ENCODE measurements around the gene LYRM1.
A peak's percentile ranks its signal among the peaks of the same experiment; 100 is the strongest.
"Not testable (repeated sequence)": the region's sequence is repeated elsewhere in the genome, so short reads cannot be mapped to it uniquely, and the experiment has no call there.

The LYRM1 gene

DNA sequence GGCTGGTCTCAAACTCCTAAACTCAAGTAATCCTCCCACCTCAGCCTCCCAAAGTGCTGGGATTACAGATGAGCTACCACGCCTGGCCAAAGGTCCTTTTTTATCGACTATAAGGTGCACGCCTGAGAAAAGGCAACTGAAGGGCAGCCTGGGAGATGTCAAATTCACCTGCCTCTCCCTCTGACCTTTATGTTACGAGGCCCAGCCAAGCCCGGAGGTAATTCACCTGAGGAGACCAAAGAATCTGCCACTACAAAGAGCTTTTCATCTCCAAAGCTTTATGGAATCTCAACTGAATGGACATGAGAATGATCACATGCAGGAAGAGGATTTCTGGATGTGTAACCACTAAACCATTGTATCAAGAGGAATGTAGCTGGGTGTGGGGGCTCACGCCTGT lies 37.2 kb downstream of the LYRM1 start:
- no peak for DNase-seq (ENCODE audit: low spot score)

DNA sequence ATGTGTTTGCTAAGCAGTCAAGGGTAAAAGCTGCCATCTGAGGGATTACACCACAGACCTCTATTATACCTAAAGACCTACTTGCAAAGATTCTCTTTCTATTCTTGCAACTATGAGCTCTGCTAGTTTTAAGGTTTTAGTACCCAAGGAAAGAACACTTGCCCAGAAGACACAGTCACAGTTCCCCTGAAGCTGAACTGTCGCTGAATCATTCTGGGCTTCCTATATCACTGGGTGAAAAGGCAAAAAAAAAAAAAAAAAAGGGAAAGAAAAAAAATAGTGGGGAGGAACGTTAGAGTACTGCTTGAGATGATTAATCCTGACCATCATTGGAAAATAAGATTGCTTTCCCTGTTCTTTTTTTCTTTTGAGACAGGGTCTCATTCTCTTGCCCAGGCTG lies 37.9 kb downstream of the LYRM1 start:
- DNase-seq (ENCODE audit: low spot score), result no peak

DNA sequence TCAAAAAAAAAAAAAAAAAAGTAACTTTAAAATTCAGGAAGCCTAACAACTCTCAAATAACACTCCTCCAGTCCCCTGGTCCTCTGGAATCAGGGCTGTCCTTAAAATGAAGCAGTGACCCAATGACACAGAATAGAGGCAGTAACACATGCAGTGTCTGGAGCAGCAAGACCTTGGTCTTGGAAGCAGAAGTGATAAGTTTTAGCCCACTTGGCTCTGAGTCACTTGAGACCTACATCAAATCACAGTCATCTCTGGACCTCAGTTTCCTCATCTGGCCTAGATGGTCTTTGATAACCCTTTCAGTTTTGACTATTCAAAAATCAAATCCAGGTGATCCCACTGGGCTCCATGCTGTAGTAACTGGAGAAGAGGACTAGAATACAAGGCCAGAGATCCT lies 39.0 kb downstream of the LYRM1 start:
- DNase-seq (ENCODE audit: low spot score), result no peak

DNA sequence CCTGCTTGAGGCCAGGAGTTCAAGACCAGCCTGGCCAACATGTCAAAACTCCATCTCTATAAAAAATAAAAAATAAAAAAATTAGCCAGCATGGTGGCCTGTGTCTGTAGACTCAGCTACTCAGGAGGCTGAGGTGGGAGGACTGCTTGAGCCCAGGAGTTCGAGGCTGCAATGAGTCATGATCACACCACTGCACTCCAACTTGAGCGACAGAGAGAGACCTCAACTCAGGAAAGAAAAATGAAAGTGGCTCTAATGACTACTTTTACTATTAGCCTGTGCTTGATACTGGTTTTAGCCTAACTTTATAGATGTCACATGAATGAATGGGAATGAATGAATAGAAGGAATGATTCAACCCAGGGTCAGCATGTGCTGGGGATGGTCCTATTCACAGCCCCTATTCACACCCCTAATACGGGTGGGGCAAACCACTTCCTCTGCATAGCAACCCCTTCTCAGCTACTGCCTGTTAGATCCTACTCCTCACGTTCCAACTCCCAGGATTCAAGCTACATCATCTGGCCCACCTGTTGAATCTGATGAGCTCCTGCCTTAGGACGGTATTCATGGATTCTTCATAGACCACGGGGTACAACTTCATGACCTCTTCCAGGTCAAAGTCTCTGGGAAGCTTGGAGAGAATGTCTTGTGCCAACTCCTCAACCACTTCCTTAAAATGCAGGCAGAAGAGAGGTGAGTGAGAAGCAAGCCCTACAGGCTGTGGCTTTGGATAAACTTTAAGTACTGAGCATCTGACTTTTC lies 40.5 kb downstream of the LYRM1 start:
- no peak for DNase-seq (ENCODE audit: low spot score)

DNA sequence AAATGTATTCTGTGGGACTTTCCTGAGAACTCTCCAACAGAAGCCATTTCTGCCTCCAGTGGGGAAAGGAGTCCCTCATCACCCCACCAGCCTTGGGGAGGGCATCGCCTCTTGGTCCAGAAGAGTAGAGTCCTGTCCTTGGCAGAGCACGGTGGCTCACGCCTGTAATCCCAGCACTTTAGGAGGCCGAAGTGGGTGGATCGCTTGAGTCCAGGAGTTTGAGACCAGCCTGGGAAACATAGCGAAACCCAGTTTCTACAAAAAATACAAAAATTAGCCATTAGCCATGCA lies 41.0 kb downstream of the LYRM1 start:
- DNase-seq (ENCODE audit: low spot score), result no peak

DNA sequence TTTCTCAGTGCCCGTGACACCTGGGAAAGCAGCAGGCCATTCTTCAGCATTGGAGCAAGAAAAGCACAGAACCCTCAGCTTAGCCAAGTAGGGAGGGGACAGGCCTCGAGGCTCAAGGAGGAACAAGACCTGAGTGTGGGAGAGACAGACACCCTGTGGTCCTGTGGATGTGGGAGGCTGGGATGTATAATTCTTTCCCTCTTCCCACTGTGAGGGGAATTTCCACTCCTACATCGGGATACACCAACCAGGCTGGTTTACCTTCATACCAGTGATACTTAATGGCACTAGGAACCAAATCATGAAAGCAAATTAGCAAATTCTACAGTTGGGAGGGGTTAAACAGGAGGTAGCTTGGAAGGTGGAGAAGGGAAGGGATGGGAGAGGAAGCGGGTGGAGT lies 41.7 kb downstream of the LYRM1 start:
- no peak for DNase-seq (ENCODE audit: low spot score)

DNA sequence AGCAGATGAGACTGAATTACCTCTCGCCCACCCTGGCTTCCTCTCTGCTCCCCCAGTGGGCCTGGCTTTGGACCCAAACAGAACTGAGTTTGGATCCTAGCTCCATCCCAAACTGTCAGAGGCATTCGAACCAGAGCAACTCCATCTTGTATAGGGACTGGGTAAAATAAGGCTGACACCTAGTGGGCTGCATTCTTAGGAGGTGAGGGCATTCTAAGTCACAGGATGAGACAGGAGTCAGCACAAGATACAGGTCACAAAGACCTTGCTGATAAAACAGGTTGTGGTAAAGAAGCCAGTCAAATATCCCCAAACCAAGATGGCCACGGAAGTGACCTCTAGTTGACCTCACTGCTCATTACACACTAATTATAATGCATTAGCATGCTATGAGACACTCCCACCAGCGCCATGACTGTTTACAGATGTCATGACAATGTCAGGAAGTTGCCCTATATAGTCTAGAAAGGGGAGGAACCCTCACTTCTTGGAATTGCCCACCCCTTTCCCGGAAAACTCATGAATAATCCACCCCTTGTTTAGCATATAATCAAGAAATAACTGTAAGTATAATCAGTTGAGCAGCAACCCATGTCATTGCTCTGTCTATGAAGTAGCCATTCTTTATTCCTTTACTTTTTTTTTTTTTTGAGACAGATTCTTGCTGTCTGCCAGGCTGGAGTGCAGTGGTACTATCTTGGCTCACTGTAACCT lies 44.4 kb downstream of the LYRM1 start:
- peak; percentile 5 for DNase-seq (ENCODE audit: low spot score)

DNA sequence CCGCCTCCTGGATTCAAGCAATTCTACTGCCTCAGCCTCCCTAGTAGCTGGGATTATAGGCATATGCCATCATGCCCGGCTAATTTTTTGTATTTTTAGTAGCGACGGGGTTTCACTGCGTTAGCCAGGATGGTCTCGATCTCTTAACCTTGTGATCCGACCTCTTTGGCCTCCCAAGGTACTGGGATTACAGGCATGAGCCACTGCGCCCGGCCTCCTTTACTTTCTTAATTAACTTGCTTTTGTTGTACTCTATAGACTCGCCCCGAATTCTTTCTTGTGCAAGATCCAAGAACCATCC lies 45.0 kb downstream of the LYRM1 start:
- not testable (repeated sequence) for DNase-seq (ENCODE audit: low spot score)

DNA sequence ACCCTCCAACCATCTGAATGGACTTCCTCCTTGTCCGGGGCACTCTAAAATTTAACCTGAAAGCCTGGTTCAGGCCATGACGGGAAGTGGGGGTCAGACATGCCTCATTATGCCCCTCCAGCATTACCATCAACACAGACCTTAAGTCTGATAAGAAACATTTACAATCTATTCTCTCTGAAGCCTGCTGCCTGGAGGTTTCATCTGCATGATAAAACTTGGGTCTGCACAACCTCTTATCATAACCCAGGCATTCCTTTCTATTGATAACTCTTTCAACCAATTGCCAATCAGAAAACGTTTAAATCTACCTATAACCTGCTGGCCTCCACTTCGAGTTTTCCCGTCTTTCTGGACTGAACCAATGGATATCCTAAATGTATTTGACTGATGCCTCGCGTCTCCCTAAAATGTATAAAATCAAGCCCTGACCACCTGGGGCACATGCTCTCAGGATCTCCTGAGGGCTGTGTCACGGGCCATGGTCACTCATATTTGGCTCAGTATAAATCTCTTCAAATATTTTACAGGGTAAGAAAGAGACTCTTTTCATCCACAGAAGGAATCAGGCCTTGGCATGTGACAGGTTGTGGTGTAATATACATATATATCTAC lies 45.6 kb downstream of the LYRM1 start:
- DNase-seq (ENCODE audit: low spot score), result no peak

DNA sequence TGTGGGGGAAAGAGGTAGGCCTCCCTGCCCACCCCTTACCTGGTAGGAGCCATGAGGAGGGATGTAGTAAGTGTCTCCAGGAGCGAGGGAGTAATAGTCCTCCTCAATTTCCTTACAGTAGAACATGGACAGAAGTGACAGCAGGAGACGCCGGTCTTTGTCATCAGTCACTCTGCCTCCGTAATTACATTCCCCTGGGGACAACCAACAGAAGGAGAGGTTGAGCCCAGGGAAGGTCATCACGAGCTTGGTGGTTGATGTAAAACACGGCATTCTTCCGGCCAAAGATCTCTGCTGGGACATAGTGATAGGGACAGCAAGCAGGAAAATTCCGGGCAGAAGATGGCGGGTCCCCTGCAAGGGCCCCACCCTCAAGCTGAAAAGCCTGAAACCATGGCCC lies 47.9 kb downstream of the LYRM1 start:
- no peak for DNase-seq (ENCODE audit: low spot score)

DNA sequence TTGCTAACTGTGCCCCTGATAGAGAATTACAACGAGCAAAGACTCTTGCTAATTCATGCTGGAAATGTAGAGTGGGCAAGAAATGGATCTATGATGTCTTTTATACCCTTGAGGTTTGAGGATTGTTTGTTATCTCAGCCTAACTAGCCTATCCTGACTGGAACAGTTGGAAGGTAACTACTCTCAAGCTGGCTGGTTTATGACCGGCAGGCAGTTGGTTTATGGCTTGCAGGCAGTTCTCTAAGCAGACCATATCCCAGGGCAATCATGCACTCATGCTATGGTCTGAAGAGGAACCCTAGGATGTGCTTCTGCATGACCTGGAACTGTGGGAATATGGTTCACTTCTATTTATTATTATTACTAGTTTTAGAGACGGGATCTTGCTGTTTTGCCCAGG lies 49.1 kb downstream of the LYRM1 start:
- no peak for DNase-seq (ENCODE audit: low spot score)

DNA sequence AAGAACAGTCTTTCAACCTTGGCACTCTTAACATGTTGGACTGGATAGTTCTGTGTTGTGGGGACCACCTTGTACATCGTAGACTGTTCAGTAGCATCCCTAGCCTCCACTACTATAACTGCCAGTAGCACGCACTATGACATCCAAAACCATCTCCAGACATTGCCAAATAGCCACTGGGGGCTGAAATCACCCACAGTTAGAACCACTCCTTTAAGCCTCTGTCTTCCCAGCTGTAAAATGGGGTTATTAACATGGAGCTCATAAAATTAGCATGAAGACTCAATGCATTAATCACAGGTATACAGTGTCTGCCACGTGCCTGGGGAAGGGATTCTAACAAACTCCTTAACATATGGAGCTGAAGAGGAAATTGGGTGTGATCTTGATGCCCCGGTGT lies 49.7 kb downstream of the LYRM1 start:
- DNase-seq (ENCODE audit: low spot score), result no peak

DNA sequence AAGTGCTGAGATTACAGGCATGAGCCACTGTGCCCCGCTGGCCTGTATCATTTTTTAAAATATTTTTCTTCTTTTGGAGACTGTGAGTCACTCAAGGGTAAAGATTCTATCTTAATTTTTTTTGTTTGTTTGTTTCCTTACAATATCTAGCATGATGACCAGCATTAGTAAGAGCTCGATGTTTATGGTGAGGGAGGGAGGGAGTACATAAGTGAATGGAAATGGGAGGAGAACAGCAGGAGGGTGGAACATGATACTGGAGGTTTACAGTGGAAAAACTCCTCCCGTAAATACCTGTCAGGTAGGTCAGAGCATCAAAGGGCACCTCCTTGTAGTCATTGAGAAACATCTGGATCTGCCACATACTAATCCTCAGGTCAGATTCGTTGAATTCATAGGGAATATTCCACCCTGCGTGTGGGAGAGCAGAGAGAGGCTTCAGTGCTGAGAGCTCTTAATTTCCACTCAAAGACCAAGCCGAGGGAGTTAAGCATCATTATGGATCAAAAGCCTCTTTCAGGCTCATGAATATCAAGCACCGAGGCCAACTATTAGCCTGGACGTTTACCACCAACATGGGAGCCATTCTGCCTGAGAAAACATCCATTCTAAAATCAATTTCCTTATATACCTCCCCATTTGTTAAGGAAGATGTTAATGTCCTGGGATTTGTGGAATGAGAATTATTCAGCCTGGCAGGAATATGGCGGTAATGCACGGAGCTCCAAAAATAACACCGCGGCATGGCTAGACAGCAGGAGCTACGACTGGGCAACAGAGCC lies 51.8 kb downstream of the LYRM1 start:
- no peak for DNase-seq (ENCODE audit: low spot score)

DNA sequence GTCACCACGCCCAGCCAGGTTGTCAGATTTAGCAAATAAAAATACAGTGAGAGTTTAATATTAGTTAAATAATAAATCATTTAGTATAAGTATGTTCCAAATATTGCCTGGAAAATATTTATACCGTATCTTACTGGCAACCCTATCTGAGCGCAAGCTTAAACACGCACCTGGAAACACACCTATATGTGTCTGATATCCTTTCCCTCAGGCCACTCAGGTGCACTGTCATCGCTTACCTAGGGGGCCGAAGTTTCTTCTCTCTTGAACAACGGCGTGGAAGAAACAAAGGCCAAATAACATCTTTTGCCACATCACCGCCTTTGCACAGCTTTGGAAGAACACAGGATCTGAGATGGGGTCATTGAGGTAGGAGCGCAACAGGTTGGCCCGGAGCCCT lies 54.0 kb downstream of the LYRM1 start:
- no peak for DNase-seq (ENCODE audit: low spot score)

DNA sequence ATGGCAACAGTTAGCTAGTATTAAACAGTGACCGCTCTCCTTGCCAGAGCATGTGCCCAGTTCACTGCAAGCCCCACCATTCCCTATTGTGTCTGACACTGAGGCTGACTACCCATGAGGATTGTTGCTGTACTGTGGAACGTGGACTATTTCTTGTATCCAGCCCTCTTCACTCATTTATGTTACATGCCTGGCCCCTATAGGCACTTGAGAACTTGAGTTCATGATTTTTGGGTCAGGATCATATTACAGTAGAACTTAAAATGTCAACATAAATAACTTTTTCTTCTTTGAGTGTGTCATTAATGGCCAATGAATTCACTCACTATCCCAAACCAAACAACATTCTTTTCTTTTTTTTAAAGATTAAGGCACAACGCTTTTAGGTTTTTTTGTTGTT lies 55.7 kb downstream of the LYRM1 start:
- no peak for DNase-seq (ENCODE audit: low spot score)

DNA sequence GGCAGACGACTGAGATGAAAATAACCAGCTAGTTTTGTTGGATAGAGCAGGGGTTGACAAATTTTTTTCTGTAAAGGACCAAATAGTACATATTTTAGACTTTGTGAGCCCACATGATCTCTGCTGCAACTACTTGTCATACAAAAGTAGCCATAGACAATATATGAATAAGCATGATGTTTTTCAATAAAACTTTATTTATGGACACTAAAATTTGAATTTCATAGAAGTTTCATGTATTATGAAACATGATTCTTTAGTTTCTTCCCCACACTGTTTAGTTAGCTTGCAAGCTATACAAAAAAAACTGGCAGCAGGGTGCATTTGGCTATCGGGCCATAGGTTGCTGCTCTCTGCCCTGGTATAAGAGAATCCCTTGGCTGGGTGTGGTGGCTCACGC lies 56.6 kb downstream of the LYRM1 start:
- no peak for DNase-seq (ENCODE audit: low spot score)

DNA sequence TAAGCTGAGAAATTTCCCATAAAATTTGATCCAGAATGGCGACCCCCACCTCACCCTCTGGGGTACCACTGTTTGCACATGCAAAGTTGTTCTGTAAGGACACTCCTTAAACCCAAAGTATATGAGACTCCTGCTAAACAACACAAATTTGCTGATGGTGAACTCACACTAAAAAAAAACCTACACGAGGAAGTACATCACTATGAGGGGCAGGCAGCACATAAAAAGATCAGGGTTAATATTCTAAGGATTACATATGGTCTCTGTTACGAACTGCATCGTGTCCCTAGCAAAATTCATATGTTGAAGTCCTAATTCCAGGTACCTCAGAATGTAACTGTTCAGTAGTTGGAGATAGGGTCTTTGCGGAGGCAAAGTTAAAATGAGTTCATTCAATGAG lies 60.3 kb downstream of the LYRM1 start:
- no peak for DNase-seq (ENCODE audit: low spot score)

DNA sequence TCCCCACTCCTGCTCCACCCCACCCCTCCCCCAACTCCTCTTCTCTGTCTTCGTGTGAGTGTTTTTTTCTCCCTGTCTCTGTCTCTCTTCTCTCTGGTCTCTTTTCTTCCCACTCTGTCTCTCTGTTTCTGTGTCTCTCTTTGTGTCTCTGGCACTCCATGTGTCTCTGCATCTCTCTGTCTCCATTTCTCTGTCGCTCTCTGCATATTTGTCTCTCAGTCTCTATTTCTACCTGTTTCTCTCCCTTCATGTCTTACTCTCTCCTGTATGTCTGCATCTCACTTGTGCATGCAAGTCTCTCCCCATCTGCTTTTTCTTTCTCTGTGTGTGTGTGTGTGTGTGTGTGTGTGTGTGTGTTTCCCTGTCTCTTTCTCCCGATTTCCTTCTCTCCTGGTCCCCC lies 68.2 kb downstream of the LYRM1 start:
- DNase-seq (ENCODE audit: low spot score), result no peak

DNA sequence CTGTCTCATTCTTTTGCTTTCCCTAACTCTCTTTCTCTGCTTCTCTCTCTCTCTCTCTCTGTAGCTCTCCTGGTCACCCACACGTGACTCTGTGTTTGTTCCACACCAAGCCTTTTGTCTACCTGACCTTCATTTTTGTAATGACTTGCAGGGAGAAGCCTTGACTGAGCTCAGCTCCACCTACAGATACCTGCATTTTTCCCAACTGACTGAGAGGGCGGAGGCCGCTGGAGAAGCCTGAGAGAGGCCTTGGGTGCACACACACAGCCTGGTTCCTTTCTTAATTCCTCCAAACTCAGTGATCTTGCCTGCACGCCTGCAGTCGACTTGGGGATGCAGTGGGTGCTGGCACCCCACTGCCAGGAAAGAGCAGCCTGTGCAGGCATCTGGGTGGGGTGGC lies 68.8 kb downstream of the LYRM1 start:
- no peak for DNase-seq (ENCODE audit: low spot score)

DNA sequence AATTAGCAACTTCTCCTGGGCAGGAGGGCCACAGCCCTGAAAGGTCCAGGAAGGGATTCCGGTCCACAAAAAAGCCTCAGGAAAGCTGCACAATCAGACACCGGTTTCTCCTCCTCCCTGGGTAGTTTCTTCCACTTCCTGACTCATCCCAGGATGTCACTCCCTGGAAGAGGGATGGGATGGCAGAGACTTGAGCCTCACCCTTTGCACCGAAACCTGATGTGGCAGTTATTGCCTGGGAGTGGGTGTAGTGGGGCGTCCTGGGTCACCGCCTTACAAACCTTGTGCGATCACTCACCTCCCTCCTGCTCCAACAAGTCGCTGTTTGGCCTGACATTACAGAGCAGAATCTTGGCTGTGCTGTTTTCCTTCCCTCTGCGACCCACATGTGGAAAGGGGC lies 70.8 kb downstream of the LYRM1 start:
- no peak for DNase-seq (ENCODE audit: low spot score)

DNA sequence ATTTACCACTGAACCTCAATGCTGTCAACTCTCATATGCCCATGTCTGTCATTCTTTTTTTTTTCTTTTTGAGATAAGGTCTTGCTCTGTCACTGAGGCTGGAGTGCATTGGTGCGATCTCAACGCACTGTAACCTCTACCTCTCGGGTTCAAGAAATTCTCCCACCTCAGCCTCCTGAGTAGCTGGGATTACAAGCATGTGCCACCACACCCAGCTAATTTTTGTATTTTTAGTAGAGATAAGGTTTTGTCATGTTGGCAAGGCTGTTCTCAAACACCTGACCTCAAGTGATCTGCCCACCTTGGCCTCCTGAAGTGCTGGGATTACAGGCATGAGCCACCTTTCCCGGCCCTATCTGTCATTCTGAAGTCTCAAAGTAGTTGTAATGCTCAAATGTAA lies 72.6 kb downstream of the LYRM1 start:
- DNase-seq (ENCODE audit: low spot score), result not testable (repeated sequence)

All from CD4-positive, alpha-beta T cell treated with Interleukin-2 at 100 ng/mL for 4 hours (primary cell).